Keratinocyte (primary cell): ENCODE measurements around the gene KRT7. TPM values are rescaled to one million over a fixed set of nuclear protein-coding genes. Genes with fewer than 3 reads are reported as not detected.
A peak's percentile ranks its signal among the peaks of the same experiment; 100 is the strongest.

Experiments used
- DNase-seq: peaks from one replicate; pipeline ENCODE4 v3.0.0-alpha.2; 2011; ENCODE audit warnings: low read depth, missing footprints, low spot score
- FAIRE-seq: peaks from 2 replicates; lab custom pipeline; 2011; peaks lifted over from hg19 to GRCh38; lab: Jason Lieb, UNC
- H2AFZ ChIP-seq: 2 replicates; pipeline ENCODE4 v1.6.0; 2012; ENCODE audit warnings: low read length, control low read depth, inconsistent platforms; ENCODE audit not compliant: control insufficient read depth
- H3K27ac ChIP-seq: 2 replicates; pipeline ENCODE4 v1.5.1; 2011; ENCODE audit warnings: low read length; ENCODE audit not compliant: control insufficient read depth, insufficient read depth
- H3K27me3 ChIP-seq: 3 replicates; pipeline ENCODE4 v1.6.0; 2011; ENCODE audit warnings: low read length; ENCODE audit not compliant: control insufficient read depth, insufficient read depth; ENCODE audit errors: extremely low read depth
- H3K36me3 ChIP-seq, 2 experiments: 2 replicates in 1 of 2; 3 replicates in 1 of 2; pipeline ENCODE4 v1.5.1; 2011; ENCODE audit warnings: low read length in 2 of 2, mild to moderate bottlenecking in 1 of 2; ENCODE audit not compliant: control insufficient read depth in 2 of 2, insufficient read depth in 2 of 2; ENCODE audit errors: extremely low read depth in 1 of 2
- H3K4me1 ChIP-seq: 3 replicates; pipeline ENCODE4 v1.5.1; 2011; ENCODE audit warnings: low read length; ENCODE audit not compliant: control insufficient read depth, insufficient read depth; ENCODE audit errors: extremely low read depth
- H3K4me2 ChIP-seq: 3 replicates; pipeline ENCODE4 v1.6.0; 2011; ENCODE audit warnings: low read depth, low read length; ENCODE audit not compliant: control insufficient read depth, insufficient read depth; ENCODE audit errors: extremely low read depth
- H3K4me3 ChIP-seq, 3 experiments: fragments of 200-600 bp in 1 of 3; sonication (generic) in 1 of 3; 2 replicates in 2 of 3; 3 replicates in 1 of 3; pipeline ENCODE4 v1.5.1; 2011 to 2016; ENCODE audit warnings: low read length in 3 of 3, mild to moderate bottlenecking in 3 of 3, control low read depth in 2 of 3, inconsistent platforms in 1 of 3, low read depth in 1 of 3, mixed read lengths in 1 of 3, mixed run types in 1 of 3, moderate library complexity in 1 of 3; ENCODE audit not compliant: control insufficient read depth in 2 of 3, insufficient read depth in 2 of 3; ENCODE audit errors: extremely low read depth in 1 of 3
- H3K79me2 ChIP-seq: 2 replicates; pipeline ENCODE4 v1.6.0; 2012; ENCODE audit warnings: low read length; ENCODE audit not compliant: control insufficient read depth, insufficient read depth
- H3K9ac ChIP-seq: 3 replicates; pipeline ENCODE4 v1.6.0; 2011; ENCODE audit warnings: low read length; ENCODE audit not compliant: control insufficient read depth, insufficient read depth; ENCODE audit errors: extremely low read depth
- H3K9me1 ChIP-seq: 3 replicates; pipeline ENCODE4 v1.6.0; 2011; ENCODE audit warnings: low read length; ENCODE audit not compliant: control insufficient read depth, insufficient read depth; ENCODE audit errors: extremely low read depth
- H3K9me3 ChIP-seq: 2 replicates; pipeline ENCODE4 v1.5.1; 2012; ENCODE audit warnings: low read depth, low read length; ENCODE audit not compliant: control insufficient read depth
- H4K20me1 ChIP-seq: 3 replicates; pipeline ENCODE4 v1.6.0; 2011; ENCODE audit warnings: low read length; ENCODE audit not compliant: control insufficient read depth, insufficient read depth; ENCODE audit errors: extremely low read depth
- CTCF ChIP-seq, 3 experiments: IDR thresholded peaks in 1 of 3; conservative IDR thresholded peaks in 1 of 3; optimal IDR thresholded peaks in 1 of 3; 2 replicates in 2 of 3; 3 replicates in 1 of 3; pipeline versions ENCODE3 to v1.5.1; 2011; ENCODE audit warnings: low read length in 3 of 3, mild to moderate bottlenecking in 3 of 3, moderate library complexity in 2 of 3, control low read depth in 1 of 3, inconsistent platforms in 1 of 3; ENCODE audit not compliant: insufficient read depth in 2 of 3; ENCODE audit errors: extremely low read depth in 1 of 3
- EZH2 ChIP-seq: IDR thresholded peaks from one replicate; pipeline ENCODE4 v1.6.1; 2012; ENCODE audit warnings: inconsistent platforms, mild to moderate bottlenecking, low read length, moderate library complexity
- dilution Hi-C: fragments of 300-500 bp; cut with MboI; formaldehyde crosslinking; loops from one replicate; pipeline ENCODE4 v1.7.0; 2020; ENCODE audit warnings: low sequenced_read_pairs; ENCODE audit not compliant: extremely low pct_ligation_motif_present
- polyA plus RNA-seq, 5 experiments: library from polyadenylated mRNA; depleted of rRNA in 3 of 5; stranded (reverse) in 3 of 5; stranded (forward) in 1 of 5; unstranded in 1 of 5; fragments of >200 nt; gene quantifications; 1 replicate in 1 of 5; 2 replicates in 3 of 5; 3 replicates in 1 of 5; pipeline versions ENCODE4 v1.2.1 to v1.2.3, GENCODE V29; 2011 to 2012; ENCODE audit warnings: missing spikeins in 2 of 5, low read depth in 1 of 5, low replicate concordance in 1 of 5

The KRT7 gene
- polyA plus RNA-seq, 1 donor (not counting 4 experiments of a cell fraction or from before 2014, with no cell fraction given), result 112 TPM

GRCh38 chr12:52233462-52234207, 592 bp downstream of the KRT7 start:
- Histone ChIP-seq H2AFZ (no peak overlapping the region), H3K27ac (no peak overlapping the region), H3K36me3 (no peaks in the 10 kb centered on the region), H3K4me1 (peaks cover 57% of the 10 kb centered on the region), H3K9me3 (no peaks in the 10 kb centered on the region), H4K20me1 (no peaks in the 10 kb centered on the region), H3K4me3 (peak overlapping the region in 1 of 3 experiments; percentile 20), H3K27me3 (no peaks in the 10 kb centered on the region), H3K79me2 (no peaks in the 10 kb centered on the region), H3K9ac (peak overlapping the region; percentile 18), H3K4me2 (no peak overlapping the region), H3K9me1 (no peaks in the 10 kb centered on the region)
- dilution Hi-C loops, result no loop called here
- TF ChIP-seq CTCF (optimal IDR thresholded peaks at IDR 0.05 in 1 of 3, IDR thresholded peaks at IDR 0.05 in 1 of 3, conservative IDR thresholded peaks at IDR 0.05 in 1 of 3; ENCODE audit: extremely low read depth in 1 of 3, insufficient read depth in 2 of 3, low read length in 3 of 3), result no peak
- DNase-seq (no peak), FAIRE-seq (no peak)

DNA sequence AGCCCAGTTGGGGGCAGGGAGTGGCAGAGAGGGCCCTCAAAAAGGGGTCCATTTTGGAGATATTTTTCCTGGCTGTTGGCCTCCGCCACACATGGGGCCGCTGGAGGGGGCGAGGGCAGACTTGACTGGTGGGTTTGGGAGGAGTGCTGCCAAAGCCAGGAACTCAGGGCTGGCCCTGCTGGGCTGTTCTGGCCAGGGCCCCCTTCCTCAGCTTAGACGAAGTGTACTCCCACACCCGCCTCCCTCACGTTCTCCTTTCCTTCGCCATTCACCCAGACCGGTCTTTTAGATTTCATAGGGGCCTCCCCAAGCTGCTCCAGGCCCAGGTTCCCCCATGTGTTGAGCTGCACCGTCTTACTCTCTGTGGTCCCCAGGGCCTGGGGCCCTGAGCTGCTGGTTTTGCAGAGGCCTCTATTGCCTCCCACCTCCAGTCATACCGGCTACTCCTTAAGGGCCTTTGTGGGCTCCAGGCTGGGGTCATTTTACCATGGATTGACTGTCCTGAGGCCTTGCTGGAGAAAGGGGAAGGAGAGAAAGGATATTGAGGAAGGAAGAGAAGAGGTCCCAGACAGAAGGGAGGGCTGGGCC, 1.3 kb downstream of the KRT7 start:
- Histone ChIP-seq H3K9ac (peak overlapping the region; percentile 11), H3K79me2 (no peaks in the 10 kb centered on the region), H3K9me1 (no peaks in the 10 kb centered on the region), H3K4me2 (no peak overlapping the region), H3K27me3 (no peaks in the 10 kb centered on the region), H3K9me3 (no peaks in the 10 kb centered on the region), H3K36me3 (no peaks in the 10 kb centered on the region), H3K4me1 (peaks cover 50% of the 10 kb centered on the region), H2AFZ (no peak overlapping the region), H3K27ac (no peak overlapping the region), H4K20me1 (no peaks in the 10 kb centered on the region), H3K4me3 (peak overlapping the region in 1 of 3 experiments; percentile 20)
- no peak for TF ChIP-seq EZH2
- dilution Hi-C loops, result no loop called here
- DNase-seq (no peak), FAIRE-seq (no peak)
